Naive thymus-derived CD8-positive, alpha-beta T cell (primary cell): Measurements from ENCODE around the gene TMTC2. TPM values are rescaled to one million over a fixed set of nuclear protein-coding genes. Genes with fewer than 3 reads are reported as not detected.
"Not testable (repeated sequence)": the region's sequence is repeated elsewhere in the genome, so short reads cannot be mapped to it uniquely, and the experiment has no call there.

Experiments used
- ATAC-seq, 2 donors: fragments of 150-1000 bp; cut with Tn5 transposase in 1 of 2; sonication (Bioruptor Pico), chemical (Tn5 transposase) in 1 of 2; 1 replicate in 1 of 2; 2 replicates in 1 of 2; pipeline ENCODE4 v1.10.0; 2021; ENCODE audit warnings: mild to moderate bottlenecking in 2 of 2, moderate library complexity in 2 of 2
- POLR2A ChIA-PET: fragments of 350-600 bp; sonication (Branson Sonifier 250); formaldehyde crosslinking; loops from one replicate; lab custom pipeline; 2021; ENCODE audit warnings: antibody characterized with exemption; lab: Charles Lee
- DNase-seq, 10 donors: peaks; one replicate each; pipeline versions ENCODE4 v3.0.0 to v3.0.0-alpha.2; 2020 to 2022
- H3K27ac Mint-ChIP-seq, 10 donors: one replicate each; pipeline ENCODE4 v1.8.0; 2020 to 2022; ENCODE audit warnings: mild to moderate bottlenecking in 10 of 10, mixed read lengths in 10 of 10, moderate library complexity in 4 of 10, inconsistent platforms in 1 of 10
- H3K27me3 Mint-ChIP-seq, 5 donors: one replicate each; pipeline ENCODE4 v1.8.0; 2021 to 2022; ENCODE audit warnings: mixed read lengths in 5 of 5
- H3K36me3 Mint-ChIP-seq, 3 donors: one replicate each; pipeline ENCODE4 v1.8.0; 2020 to 2022; ENCODE audit warnings: mixed read lengths in 3 of 3, mild to moderate bottlenecking in 2 of 3, inconsistent platforms in 1 of 3
- H3K4me1 Mint-ChIP-seq, 4 donors: one replicate each; pipeline ENCODE4 v1.8.0; 2021 to 2022; ENCODE audit warnings: mixed read lengths in 4 of 4
- H3K4me3 Mint-ChIP-seq, 10 donors: one replicate each; pipeline ENCODE4 v1.8.0; 2020 to 2022; ENCODE audit warnings: mild to moderate bottlenecking in 10 of 10, mixed read lengths in 10 of 10, moderate library complexity in 6 of 10, inconsistent platforms in 1 of 10
- H3K9me3 Mint-ChIP-seq, 9 donors: one replicate each; pipeline ENCODE4 v1.8.0; 2020 to 2022; ENCODE audit warnings: mixed read lengths in 9 of 9, mild to moderate bottlenecking in 3 of 9, inconsistent platforms in 1 of 9, moderate library complexity in 1 of 9
- polyA plus RNA-seq, 3 donors: library from polyadenylated mRNA; unstranded; fragments of 300-500 nt; fragmentation: Illumina TruSeq; gene quantifications; one replicate each; pipeline ENCODE4 v1.2.3, GENCODE V29; 2021
- total RNA-seq, 8 experiments: library from RNA in 2 of 8; stranded (reverse) in 2 of 8; gene quantifications; one replicate each; pipeline ENCODE4 v1.2.3 and lab custom pipeline; 2021 to 2026

TMTC2 gene
- total and polyA plus RNA-seq, 5 experiments from 2014 or later, result 0.14 to 4.0 (median 1.9) TPM; not detected in 1

DNA sequence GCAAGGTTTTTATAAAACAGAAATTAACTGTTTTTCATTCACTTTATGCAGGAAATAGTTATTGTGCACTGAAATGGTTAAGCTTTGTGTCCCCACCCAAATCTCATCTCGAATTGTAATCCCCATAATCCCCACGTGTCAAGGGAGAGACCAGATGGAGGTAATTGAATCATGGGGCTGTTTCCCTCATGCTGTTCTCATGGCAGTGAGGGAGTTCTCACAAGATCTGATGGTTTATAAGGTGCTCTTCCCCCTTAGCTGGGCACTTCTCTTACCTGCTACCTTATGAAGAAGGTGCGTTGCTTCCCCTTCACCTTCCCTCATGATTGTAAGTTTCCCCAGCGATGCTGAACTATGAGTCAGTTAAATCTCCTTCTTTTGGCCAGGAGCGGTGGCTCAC, 123.9 kb downstream of the TMTC2 start:
- no peaks in the 10 kb centered on the region for H3K4me1 Mint-ChIP-seq
- H3K4me3 Mint-ChIP-seq, result no peak overlapping the region

DNA sequence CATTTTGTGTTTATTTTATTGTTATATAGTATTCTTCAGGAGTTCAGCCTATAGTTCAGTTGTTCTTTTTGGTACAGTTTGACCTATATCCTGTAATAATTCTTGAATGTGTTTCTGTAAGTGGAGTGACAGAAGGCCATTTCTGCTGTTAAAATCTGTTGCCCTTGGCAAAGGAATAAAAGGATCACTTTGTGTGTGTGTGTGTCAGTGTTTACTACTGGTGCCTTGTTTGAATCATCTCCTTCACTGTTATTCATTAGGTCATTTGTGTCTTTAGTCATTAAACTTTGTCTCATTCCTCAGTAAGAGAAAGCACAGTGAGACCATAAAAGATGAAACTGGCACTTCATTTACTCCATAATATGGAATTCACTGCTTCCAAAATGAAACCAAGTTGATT, 130.7 kb downstream of the TMTC2 start:
- H3K4me3 Mint-ChIP-seq, result no peak overlapping the region
- DNase-seq (no peak), ATAC-seq (no peak)
- H3K4me1 Mint-ChIP-seq, result no peaks in the 10 kb centered on the region
- no peaks in the 10 kb centered on the region for H3K27me3 Mint-ChIP-seq
- POLR2A ChIA-PET, result no interaction called here
- peaks cover 0 to 4% (median 0%) of the 10 kb centered on the region in 9 donors for H3K9me3 Mint-ChIP-seq
- peaks cover 0 to 5% (median 1%) of the 10 kb centered on the region in 3 donors for H3K36me3 Mint-ChIP-seq
- H3K27ac Mint-ChIP-seq, result no peak overlapping the region

More for the DNA sequence above, 123.9 kb downstream of the TMTC2 start:
- ATAC-seq (no peak), DNase-seq (no peak)
- Mint-ChIP-seq H3K27ac (no peak overlapping the region), H3K9me3 (peaks cover 0 to 4% (median 0%) of the 10 kb centered on the region in 9 donors), H3K27me3 (peaks cover 0 to 3% (median 0%) of the 10 kb centered on the region in 5 donors), H3K36me3 (peaks cover 0 to 5% (median 0%) of the 10 kb centered on the region in 3 donors)
- POLR2A ChIA-PET, result no interaction called here

DNA sequence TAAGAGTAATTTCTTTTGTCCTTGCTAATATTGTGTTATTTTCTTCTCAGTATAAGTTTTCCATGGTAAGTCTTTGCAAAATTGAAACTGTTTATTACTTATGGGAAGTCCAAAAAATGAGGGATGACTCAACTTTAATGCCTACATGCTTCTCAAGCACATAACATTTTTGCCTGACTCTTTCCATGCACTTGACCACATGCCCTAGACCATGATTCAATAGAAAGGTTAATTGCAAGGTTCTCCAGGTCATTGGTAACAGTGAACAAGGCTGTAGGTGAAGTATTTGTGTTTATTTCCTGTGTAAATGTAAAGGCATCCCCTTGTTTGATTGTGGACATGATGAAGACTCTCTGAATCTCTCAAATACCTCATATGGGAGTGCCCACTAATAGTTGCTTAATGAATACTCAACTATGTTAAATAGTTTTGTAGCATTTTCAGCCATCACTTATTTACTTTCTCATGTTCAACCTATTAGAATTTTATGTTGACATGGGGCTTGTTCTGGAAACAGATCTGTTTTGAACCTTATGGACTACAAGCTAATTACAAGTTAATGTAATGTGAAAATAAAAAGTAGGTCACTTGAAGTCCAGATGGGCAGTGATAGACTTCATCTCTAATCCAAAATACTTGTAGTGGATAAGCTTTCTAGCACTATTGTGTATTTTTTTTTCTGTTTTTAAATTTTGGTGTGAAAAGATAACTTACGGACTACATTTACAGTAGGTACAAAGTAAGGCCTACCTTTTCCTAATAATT, 131.7 kb downstream of the TMTC2 start:
- no peak overlapping the region for H3K4me3 Mint-ChIP-seq
- H3K9me3 Mint-ChIP-seq, result peaks cover 0 to 4% (median 0%) of the 10 kb centered on the region in 9 donors
- ATAC-seq (no peak), DNase-seq (no peak)
- H3K27me3 Mint-ChIP-seq, result no peaks in the 10 kb centered on the region
- H3K27ac Mint-ChIP-seq, result no peak overlapping the region
- POLR2A ChIA-PET, result no interaction called here
- H3K36me3 Mint-ChIP-seq, result peaks cover 0 to 5% (median 1%) of the 10 kb centered on the region in 3 donors
- no peaks in the 10 kb centered on the region for H3K4me1 Mint-ChIP-seq

DNA sequence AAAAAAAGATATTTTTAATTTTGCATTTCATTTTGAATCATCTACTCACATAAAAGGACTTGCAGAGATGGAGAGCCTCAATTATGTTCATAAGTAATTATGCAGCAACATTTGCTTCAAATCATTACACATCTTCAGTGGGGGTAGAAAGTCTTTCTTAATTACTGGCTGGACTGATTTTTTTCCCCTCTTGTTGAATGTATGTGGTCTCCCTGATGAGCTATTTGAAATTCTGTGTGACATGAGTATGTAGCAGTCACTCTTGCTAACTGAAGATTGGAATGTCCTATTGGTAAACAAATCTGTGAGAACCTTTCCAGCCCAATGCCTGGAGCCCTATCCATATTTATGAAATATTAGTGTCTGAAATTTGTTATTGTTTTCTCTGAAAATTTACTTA, 139.8 kb downstream of the TMTC2 start:
- ATAC-seq (no peak), DNase-seq (no peak)
- H3K27ac Mint-ChIP-seq, result no peak overlapping the region
- no peaks in the 10 kb centered on the region for H3K9me3 Mint-ChIP-seq
- H3K4me1 Mint-ChIP-seq, result no peaks in the 10 kb centered on the region
- H3K4me3 Mint-ChIP-seq, result no peak overlapping the region
- POLR2A ChIA-PET, result no interaction called here
- H3K36me3 Mint-ChIP-seq, result no peaks in the 10 kb centered on the region
- no peaks in the 10 kb centered on the region for H3K27me3 Mint-ChIP-seq

DNA sequence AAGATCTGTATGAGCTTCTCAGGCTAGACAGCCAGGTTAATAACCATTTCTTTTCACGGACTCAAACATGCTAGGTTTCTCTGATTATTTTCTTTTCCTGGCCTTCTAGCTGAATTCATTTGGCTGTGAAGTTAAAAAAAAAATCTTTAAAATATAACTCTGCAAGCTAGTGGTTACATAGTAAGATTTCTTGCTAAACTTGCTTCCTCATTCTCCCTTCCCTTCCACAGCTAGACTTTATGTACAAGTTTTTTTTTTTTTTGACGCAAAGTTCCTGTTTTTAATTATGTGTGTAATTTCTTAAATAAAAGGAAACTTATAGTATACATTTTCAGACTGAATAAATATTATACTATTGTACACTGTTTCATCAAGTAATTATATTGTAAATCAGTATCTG, 145.4 kb downstream of the TMTC2 start:
- DNase-seq, result no peak
- POLR2A ChIA-PET, result no interaction called here
- ATAC-seq, result no peak
- Mint-ChIP-seq H3K9me3 (no peaks in the 10 kb centered on the region), H3K4me3 (no peak overlapping the region), H3K36me3 (no peaks in the 10 kb centered on the region), H3K4me1 (no peaks in the 10 kb centered on the region), H3K27ac (no peak overlapping the region), H3K27me3 (no peaks in the 10 kb centered on the region)

DNA sequence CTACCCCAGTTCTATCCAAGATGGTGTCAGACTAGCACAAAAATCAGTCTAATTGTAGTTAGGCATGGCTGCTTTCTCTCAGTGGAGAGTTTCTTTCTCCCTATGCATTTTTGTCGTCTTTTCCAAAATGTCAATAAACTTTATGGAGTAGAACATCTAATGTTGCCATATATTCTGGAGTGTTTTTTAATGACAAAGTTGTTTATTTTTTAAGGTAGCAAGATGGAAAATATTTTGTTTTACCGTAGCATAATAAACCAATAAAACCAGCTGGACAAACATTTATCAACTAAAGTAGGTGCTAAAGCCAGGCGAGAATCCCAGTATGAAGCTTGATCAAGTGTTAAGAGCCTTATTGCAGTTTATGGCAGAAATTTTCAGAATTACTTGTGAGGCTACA, 146.3 kb downstream of the TMTC2 start:
- Mint-ChIP-seq H3K27ac (no peak overlapping the region), H3K9me3 (no peaks in the 10 kb centered on the region), H3K27me3 (no peaks in the 10 kb centered on the region), H3K36me3 (no peaks in the 10 kb centered on the region), H3K4me3 (no peak overlapping the region), H3K4me1 (no peaks in the 10 kb centered on the region)
- POLR2A ChIA-PET, result no interaction called here
- DNase-seq (no peak), ATAC-seq (no peak)

DNA sequence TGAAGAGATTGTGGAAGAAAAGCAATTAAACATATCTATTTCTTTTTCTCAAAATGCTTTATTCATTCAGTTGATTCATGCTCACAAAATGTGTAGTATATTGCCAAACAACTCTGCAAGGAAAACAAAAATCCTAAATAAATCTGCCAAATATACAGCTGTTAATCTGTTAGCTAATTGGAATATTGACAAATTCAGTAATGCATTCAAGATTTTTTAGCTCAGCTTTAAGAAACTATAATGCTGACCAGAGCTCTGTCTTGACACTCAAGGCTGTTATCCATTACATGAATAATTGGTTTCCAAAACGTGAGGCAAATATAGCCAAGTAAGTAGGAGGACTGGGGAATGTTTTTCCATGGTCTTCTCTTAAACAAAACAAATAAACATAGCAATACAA, 146.8 kb downstream of the TMTC2 start:
- H3K36me3 Mint-ChIP-seq, result no peaks in the 10 kb centered on the region
- no peak overlapping the region for H3K4me3 Mint-ChIP-seq
- ATAC-seq (no peak), DNase-seq (no peak)
- no peaks in the 10 kb centered on the region for H3K4me1 Mint-ChIP-seq
- no peaks in the 10 kb centered on the region for H3K9me3 Mint-ChIP-seq
- POLR2A ChIA-PET, result no interaction called here
- no peaks in the 10 kb centered on the region for H3K27me3 Mint-ChIP-seq
- no peak overlapping the region for H3K27ac Mint-ChIP-seq

DNA sequence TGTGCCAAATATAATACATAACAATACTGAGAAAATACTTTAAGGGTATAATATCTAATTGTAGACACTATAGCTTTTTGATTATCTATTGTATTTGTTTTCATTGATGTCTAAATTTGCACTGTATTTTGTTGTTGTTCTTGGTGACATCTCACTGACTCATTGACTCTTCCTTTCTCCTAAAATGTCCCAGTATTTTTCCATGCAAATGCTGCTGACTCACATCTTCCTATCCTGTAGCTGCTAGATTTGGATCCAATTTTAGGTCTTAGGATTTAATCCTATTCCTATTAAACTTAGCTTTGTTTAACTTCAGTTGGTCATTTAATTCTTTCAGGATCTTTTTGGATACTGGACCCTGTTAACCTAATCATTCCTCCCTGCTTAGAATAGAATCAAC, 148.5 kb downstream of the TMTC2 start:
- ATAC-seq, result no peak
- Mint-ChIP-seq H3K36me3 (no peaks in the 10 kb centered on the region), H3K4me1 (no peaks in the 10 kb centered on the region), H3K27ac (no peak overlapping the region), H3K27me3 (no peaks in the 10 kb centered on the region), H3K9me3 (no peaks in the 10 kb centered on the region), H3K4me3 (no peak overlapping the region)
- no peak for DNase-seq
- POLR2A ChIA-PET, result no interaction called here

DNA sequence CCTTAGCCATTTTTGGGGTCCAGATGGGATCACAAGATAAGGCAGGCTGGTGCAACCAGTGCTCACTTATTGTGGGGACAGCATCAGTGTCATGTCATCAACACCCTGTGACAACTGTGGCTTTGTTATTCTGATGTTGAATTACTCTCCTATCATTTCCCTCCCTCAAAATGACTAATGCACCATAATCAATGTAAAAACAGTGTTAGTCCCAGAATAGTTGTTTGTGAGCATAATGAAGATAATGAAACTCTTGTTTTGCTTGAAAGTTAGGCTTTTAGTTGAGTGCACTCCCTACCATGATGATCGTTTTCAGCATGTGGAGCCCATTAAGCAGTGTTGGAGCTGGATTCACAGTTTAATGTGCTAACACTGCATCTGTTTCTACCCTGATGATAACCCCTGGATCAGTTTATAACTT, 151.4 kb downstream of the TMTC2 start:
- Mint-ChIP-seq H3K4me3 (no peak overlapping the region), H3K27ac (no peak overlapping the region), H3K27me3 (no peaks in the 10 kb centered on the region), H3K9me3 (no peaks in the 10 kb centered on the region), H3K36me3 (peaks cover 0 to 2% (median 0%) of the 10 kb centered on the region in 3 donors), H3K4me1 (no peaks in the 10 kb centered on the region)
- DNase-seq (no peak), ATAC-seq (no peak)
- POLR2A ChIA-PET, result no interaction called here

DNA sequence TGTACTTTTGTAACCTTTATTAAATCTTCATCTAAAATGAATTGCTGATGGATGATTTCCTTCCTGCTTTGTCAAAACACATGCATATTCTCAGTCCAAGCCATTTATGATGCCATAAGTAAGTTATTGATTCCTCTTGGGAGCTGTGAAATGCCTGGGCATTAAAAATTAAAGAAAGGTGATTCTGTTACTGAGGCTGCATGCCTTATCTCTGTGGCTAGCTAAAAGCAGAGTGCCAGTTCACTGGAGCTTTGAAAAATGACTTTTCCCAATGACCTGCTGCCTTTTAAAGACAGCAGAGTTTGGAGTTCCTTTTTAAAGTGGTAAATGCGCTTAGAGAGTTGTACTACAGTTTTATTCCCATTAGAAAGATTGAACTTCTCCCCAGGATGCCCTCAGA, 152.1 kb downstream of the TMTC2 start:
- H3K27me3 Mint-ChIP-seq, result no peaks in the 10 kb centered on the region
- H3K27ac Mint-ChIP-seq, result no peak overlapping the region
- no peaks in the 10 kb centered on the region for H3K9me3 Mint-ChIP-seq
- no peaks in the 10 kb centered on the region for H3K4me1 Mint-ChIP-seq
- H3K36me3 Mint-ChIP-seq, result peaks cover 0 to 9% (median 0%) of the 10 kb centered on the region in 3 donors
- H3K4me3 Mint-ChIP-seq, result no peak overlapping the region
- DNase-seq (no peak), ATAC-seq (no peak)
- POLR2A ChIA-PET, result no interaction called here

DNA sequence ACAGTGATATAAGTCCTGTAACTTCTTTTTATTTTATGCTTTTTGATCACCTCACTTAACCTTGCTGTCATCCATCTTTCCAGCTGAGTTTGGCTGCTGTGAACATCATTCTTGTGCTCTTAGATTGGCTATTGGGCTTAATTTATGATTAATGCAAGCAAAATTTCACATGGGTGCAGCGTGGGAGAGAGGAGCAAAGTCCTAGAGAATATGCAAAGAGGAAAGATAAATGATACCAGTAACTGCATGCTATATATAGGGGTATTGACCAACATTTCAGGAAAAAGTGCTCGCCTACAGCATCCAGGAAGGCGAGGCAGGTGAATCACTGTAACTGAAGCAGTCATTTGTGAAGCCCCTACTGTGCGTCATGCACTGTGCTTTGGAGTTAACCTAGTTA, 153.1 kb downstream of the TMTC2 start:
- Mint-ChIP-seq H3K4me3 (no peak overlapping the region), H3K36me3 (peaks cover 0 to 13% (median 0%) of the 10 kb centered on the region in 3 donors), H3K27ac (no peak overlapping the region), H3K27me3 (no peaks in the 10 kb centered on the region), H3K9me3 (no peaks in the 10 kb centered on the region), H3K4me1 (no peaks in the 10 kb centered on the region)
- POLR2A ChIA-PET, result no interaction called here
- no peak for ATAC-seq
- DNase-seq, result no peak

DNA sequence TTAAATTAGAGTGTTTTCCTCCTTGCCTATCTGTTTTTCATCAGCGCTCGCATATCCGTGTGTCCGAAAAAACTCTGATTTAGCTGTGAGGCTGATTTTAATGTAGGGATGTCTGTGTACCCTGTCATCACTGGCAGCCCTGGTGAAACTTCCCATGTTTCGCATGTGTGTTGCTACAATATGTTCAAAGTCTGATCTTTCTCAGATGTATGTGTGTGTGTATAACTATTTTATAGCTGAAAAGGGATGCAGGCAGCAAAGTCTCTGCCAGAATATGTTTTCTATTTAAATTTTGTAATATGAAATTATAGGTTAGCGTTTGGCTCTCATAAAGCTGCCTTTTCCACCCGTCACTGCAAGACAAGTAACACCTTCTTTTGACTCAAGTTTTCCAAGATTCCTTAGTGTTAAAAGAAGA, 154.8 kb downstream of the TMTC2 start:
- no peaks in the 10 kb centered on the region for H3K9me3 Mint-ChIP-seq
- no peaks in the 10 kb centered on the region for H3K27me3 Mint-ChIP-seq
- ATAC-seq, result no peak
- H3K36me3 Mint-ChIP-seq, result peaks cover 0 to 13% (median 0%) of the 10 kb centered on the region in 3 donors
- H3K27ac Mint-ChIP-seq, result no peak overlapping the region
- DNase-seq, result no peak
- H3K4me1 Mint-ChIP-seq, result no peaks in the 10 kb centered on the region
- no peak overlapping the region for H3K4me3 Mint-ChIP-seq
- POLR2A ChIA-PET, result no interaction called here

DNA sequence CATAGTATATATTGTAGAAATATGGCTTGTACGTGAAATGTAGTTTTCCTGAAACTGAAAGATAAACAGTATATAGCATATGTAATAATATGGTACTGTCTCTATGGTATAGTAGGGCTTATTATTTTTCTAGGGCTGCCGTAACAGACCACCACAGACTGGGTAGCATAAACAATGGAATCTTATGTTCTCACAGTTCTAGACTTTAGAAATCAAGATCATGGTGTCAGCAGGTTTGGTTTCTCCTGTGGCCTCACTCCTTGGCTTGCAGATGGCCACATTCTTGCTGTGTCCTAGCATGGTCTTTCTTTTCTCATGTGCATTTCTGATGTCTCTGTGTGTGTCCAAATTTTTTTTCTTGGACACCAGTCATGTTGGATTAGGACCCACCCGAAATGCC, 155.8 kb downstream of the TMTC2 start:
- Mint-ChIP-seq H3K27me3 (no peaks in the 10 kb centered on the region), H3K4me3 (no peak overlapping the region)

DNA sequence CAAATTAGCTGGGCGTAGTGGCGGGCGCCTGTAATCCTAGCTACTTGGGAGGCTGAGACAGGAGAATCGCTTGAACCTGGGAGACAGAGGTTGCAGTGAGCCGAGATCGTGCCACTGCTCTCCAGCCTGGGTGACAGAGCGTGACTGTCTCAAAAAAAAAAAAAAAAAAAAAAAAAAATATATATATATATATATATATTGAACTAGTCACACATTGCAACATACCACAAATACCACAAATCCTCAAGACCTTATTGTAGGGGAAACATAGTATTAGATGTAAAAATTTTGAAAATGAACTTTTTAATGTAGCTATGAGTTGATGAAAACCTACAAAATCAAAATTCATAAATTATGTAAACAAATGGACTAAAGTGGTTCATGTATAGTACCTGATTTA, 158.4 kb downstream of the TMTC2 start:
- H3K27ac Mint-ChIP-seq, DNase-seq, H3K4me1 Mint-ChIP-seq, H3K4me3 Mint-ChIP-seq, POLR2A ChIA-PET, H3K27me3 Mint-ChIP-seq, ATAC-seq, H3K9me3 Mint-ChIP-seq: not testable (repeated sequence)
- peaks cover 0 to 15% (median 0%) of the 10 kb centered on the region in 3 donors for H3K36me3 Mint-ChIP-seq

More for the DNA sequence above, 155.8 kb downstream of the TMTC2 start:
- DNase-seq (no peak), ATAC-seq (no peak)
- H3K36me3 Mint-ChIP-seq, result peaks cover 0 to 15% (median 0%) of the 10 kb centered on the region in 3 donors
- POLR2A ChIA-PET, result no interaction called here
- no peaks in the 10 kb centered on the region for H3K4me1 Mint-ChIP-seq
- H3K27ac Mint-ChIP-seq, result no peak overlapping the region
- H3K9me3 Mint-ChIP-seq, result peaks cover 0 to 2% (median 0%) of the 10 kb centered on the region in 9 donors
